Activated CD4-positive, alpha-beta T cell treated with anti-CD3 and anti-CD28 coated beads for 1 hour (primary cell): ENCODE measurements around the gene MAGEA6.

Source experiments
- DNase-seq: peaks from one replicate; pipeline ENCODE4 v3.0.0-alpha.2; 2020

MAGEA6 gene

DNA sequence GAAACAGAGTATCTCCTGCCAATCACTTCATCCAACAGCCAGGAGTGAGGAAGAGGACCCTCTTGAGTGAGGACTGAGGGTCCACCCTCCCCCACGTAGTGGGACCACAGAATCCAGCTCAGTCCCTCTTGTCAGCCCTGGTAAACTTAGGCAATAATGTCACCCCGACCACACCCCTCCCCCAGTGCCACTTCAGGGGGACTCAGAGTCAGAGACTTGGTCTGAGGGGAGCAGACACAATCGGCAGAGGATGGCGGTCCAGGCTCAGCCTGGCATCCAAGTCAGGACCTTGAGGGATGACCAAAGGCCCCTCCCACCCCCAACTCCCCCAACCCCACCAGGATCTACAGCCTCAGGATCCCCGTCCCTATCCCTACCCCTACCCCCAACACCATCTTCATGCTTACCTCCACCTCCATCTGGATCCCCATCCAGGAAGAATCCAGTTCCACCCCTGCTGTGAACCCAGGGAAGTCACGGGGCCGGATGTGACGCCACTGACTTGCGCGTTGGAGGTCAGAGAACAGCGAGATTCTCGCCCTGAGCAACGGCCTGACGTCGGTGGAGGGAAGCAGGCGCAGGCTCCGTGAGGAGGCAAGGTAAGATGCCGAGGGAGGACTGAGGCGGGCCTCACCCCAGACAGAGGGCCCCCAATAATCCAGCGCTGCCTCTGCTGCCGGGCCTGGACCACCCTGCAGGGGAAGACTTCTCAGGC lies 36.1 kb downstream of the MAGEA6 start, which contains the start of the genes CSAG1 and MAGEA12:
CSAG1 (minus strand) TSS at position 461 of the 715 bp plus-strand sequence. CDS start 1,261 bp downstream, outside the sequence.
MAGEA12 (plus strand) TSS at position 497 of the 715 bp plus-strand sequence. CDS start 2,405 bp downstream, outside the sequence.
- no peak for DNase-seq

DNA sequence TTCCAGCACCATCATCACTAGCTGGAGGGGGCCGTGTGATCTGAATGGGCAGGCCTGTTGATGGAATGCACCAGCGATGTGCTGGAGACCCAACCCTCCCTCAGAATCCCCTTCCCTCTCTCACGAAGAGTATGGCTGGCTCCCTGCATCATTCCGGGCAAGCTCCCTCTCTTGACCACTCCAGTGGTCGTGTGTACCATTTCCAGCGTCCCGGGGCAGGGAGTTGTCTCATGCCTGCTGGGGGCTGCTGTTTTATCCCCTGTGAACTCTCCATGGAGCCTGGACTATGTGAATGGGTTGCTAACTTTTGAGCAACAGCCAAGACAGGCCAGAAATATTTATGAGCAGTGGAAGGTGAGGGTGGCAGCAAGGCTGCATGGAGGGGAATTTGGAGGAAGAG lies 44.1 kb downstream of the MAGEA6 start:
- DNase-seq = no peak
